Activated CD8-positive, alpha-beta memory T cell treated with anti-CD3 and anti-CD28 coated beads for 36 hours (primary cell): ENCODE data around the gene ATP5MG. TPM values are rescaled to one million over a fixed set of nuclear protein-coding genes. Genes with fewer than 3 reads are reported as not detected.
"Not testable (repeated sequence)": the region's sequence is repeated elsewhere in the genome, so short reads cannot be mapped to it uniquely, and the experiment has no call there.

ENCODE experiments used
- CTCF ChIA-PET: fragments of 350-600 bp; sonication (Branson Sonifier 250); formaldehyde crosslinking; loops from one replicate; lab custom pipeline; 2021; ENCODE audit warnings: antibody characterized with exemption; lab: Charles Lee
- POLR2A ChIA-PET: fragments of 350-600 bp; sonication (Branson Sonifier 250); formaldehyde crosslinking; loops from one replicate; lab custom pipeline; 2021; ENCODE audit warnings: antibody characterized with exemption; lab: Charles Lee
- total RNA-seq, 2 experiments: library from RNA; stranded (reverse); gene quantifications; one replicate each; pipeline ENCODE4 v1.2.3, GENCODE V29; 2021

ATP5MG gene
- total RNA-seq, 2 experiments from 2014 or later: 279 to 296 TPM

GRCh38 chr11:118398791-118399559 lies 2.4 kb upstream of the ATP5MG start:
- ChIA-PET POLR2A (interaction anchor here (0.5 to 1.1 kb wide), 3 partner anchors 19 to 200 kb away, joined by 4 to 5 read pairs (median 4); partner anchors contain the start of gene KMT2A), CTCF (interaction anchor here (0.8 to 1.8 kb wide), 5 partner anchors 13 to 76 kb away, joined by 3 to 5 read pairs (median 3); no protein-coding TSS in a partner anchor)

GRCh38 chr11:118401880-118402590 lies 629 bp downstream of the ATP5MG start:
- ChIA-PET CTCF (interaction anchor here (0.6 to 1.3 kb wide), 6 partner anchors 10 to 193 kb away, joined by 3 to 6 read pairs (median 3); no protein-coding TSS in a partner anchor), POLR2A (interaction anchor here (0.5 to 1.5 kb wide), 4 partner anchors 33 to 46 kb away, joined by 3 to 7 read pairs (median 3); partner anchors contain the start of gene UBE4A)

- ChIA-PET CTCF (interaction anchor here (0.8 to 1.3 kb wide), 5 partner anchors 10 to 192 kb away, joined by 3 to 6 read pairs (median 3); no protein-coding TSS in a partner anchor), POLR2A (interaction anchor here (0.7 to 1.5 kb wide), 2 partner anchors 33 to 43 kb away, joined by 3 to 7 read pairs; partner anchors contain the start of gene UBE4A)
Measured at GRCh38 chr11:118402594-118402993, 1.2 kb downstream of the ATP5MG start.

DNA sequence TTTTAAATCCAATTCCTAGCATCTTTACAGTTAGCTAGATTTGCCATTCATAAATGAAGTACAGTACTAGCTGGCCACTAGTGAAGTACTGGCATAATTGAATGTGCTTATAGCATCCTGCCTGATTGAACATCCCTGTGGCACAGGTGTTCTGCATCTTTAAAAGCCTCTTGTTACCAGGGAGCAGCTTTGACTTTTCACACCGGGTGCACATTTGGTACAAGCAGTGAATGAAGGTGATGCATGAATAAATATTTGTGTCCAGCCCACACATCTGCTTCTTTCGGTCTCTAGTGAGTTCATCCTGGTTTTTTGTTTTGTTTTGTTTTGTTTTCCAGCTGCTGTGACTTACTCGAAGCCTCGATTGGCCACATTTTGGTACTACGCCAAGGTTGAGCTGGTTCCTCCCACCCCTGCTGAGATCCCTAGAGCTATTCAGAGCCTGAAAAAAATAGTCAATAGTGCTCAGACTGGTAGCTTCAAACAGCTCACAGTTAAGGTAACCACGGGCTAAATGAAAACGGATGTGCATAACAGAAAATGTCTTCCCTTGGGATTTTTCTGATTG lies 5.3 kb downstream of the ATP5MG start:
- ChIA-PET POLR2A (interaction anchor here (0.8 kb wide), 2 partner anchors 30 to 83 kb away, joined by 3 read pairs; partner anchors contain the start of gene KMT2A), CTCF (no interaction called here)

- ChIA-PET CTCF (interaction anchor here (0.6 to 0.7 kb wide), 2 partner anchors 19 to 197 kb away, joined by 3 to 4 read pairs; partner anchors contain the start of gene PHLDB1), POLR2A (interaction anchor here (0.6 kb wide), 2 partner anchors 16 to 38 kb away, joined by 5 to 10 read pairs; no protein-coding TSS in a partner anchor)
Measured at GRCh38 chr11:118410055-118410745, 8.8 kb downstream of the ATP5MG start.

DNA sequence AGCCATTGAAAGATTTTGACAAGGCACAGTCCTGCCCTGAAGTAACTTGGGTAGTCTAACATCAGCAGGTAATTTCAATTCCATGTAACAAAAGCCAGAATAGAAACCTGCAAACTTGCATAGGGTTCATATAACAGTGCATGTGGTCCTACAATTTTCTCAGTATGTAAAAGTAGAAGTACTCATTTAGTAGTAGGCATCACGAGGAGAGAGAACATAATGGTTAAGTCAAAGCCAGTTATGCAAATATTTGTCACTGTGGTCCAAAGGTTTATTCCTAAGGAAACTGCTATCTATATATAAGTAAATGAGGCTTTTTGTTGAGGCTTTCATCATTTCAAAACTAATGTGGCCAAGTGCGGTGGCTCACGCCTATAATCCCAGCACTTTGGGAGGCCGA lies 10.1 kb downstream of the ATP5MG start:
- POLR2A ChIA-PET: interaction anchor here (0.6 to 0.7 kb wide), 3 partner anchors 23 to 37 kb away, joined by 3 to 5 read pairs (median 4); no protein-coding TSS in a partner anchor

GRCh38 chr11:118412921-118413320 lies 11.5 kb downstream of the ATP5MG start:
- ChIA-PET POLR2A (interaction anchor here (0.7 kb wide), 2 partner anchors 27 to 71 kb away, joined by 7 to 8 read pairs; no protein-coding TSS in a partner anchor), CTCF (interaction anchor here (0.6 to 1.1 kb wide), 3 partner anchors 11 to 365 kb away, joined by 3 read pairs; no protein-coding TSS in a partner anchor)

More for the DNA sequence above, 10.1 kb downstream of the ATP5MG start:
- CTCF ChIA-PET: no interaction called here

- ChIA-PET POLR2A (interaction anchor here (0.6 kb wide), 1 partner anchor 684 kb away, joined by 4 read pairs; no protein-coding TSS in a partner anchor), CTCF (interaction anchor here (1.1 kb wide), 1 partner anchor 10 kb away, joined by 3 read pairs; no protein-coding TSS in a partner anchor)
Measured at GRCh38 chr11:118415062-118415738, 13.8 kb downstream of the ATP5MG start.

- ChIA-PET CTCF (interaction anchor here (1.1 kb wide), 1 partner anchor 10 kb away, joined by 3 read pairs; no protein-coding TSS in a partner anchor), POLR2A (interaction anchor here (0.6 kb wide), 1 partner anchor 684 kb away, joined by 4 read pairs; no protein-coding TSS in a partner anchor)
Measured at GRCh38 chr11:118415739-118416068, 14.3 kb downstream of the ATP5MG start.

DNA sequence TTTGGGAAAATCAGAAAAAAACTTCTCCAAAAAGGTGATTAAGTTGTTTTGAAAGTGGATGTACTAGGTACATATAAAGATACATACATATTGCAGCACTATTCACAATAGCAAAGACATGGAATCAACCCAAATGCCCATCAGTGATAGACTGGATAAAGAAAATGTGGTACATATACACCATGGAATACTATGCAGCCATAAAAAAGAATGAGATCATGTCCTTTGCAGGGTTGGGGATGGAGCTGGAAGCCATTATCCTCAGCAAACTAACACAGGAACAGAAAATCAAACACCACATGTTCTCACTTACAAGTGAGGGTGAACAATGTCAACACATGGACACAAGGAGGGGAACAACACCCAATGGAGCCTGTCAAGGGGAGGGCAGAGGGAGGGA lies 15.5 kb downstream of the ATP5MG start:
- CTCF ChIA-PET, POLR2A ChIA-PET: not testable (repeated sequence)

GRCh38 chr11:118417801-118418200 lies 16.4 kb downstream of the ATP5MG start:
- POLR2A ChIA-PET: no interaction called here
- CTCF ChIA-PET: no interaction called here

DNA sequence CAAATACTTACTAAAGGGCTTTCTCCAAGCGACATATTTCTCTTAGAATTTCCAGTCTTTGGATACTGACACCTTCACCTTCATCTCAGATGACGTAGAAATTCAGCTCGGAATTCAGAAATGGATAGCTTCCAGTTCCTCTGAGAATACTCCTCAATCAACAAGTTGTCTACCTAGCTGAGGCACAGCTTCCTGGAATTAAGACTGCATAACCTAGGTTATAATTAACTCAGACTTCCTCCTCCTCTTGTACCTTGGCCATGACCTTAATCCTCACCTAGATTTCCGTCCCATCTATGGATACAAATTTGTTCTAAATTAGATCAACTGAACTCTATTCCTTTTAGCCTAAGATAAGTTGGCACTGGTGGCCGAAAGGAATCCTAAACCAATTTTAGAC lies 17.4 kb downstream of the ATP5MG start:
- ChIA-PET CTCF (interaction anchor here (0.6 kb wide), 1 partner anchor 9 kb away, joined by 3 read pairs; no protein-coding TSS in a partner anchor), POLR2A (no interaction called here)

- ChIA-PET POLR2A (no interaction called here), CTCF (interaction anchor here (0.7 to 1.1 kb wide), 2 partner anchors 9 to 19 kb away, joined by 3 to 4 read pairs; no protein-coding TSS in a partner anchor)
Measured at GRCh38 chr11:118427707-118428106, 26.3 kb downstream of the ATP5MG start.

GRCh38 chr11:118430956-118431355 lies 29.6 kb downstream of the ATP5MG start:
- ChIA-PET CTCF (interaction anchor here (1.6 kb wide), 1 partner anchor 27 kb away, joined by 5 read pairs; no protein-coding TSS in a partner anchor), POLR2A (no interaction called here)

DNA sequence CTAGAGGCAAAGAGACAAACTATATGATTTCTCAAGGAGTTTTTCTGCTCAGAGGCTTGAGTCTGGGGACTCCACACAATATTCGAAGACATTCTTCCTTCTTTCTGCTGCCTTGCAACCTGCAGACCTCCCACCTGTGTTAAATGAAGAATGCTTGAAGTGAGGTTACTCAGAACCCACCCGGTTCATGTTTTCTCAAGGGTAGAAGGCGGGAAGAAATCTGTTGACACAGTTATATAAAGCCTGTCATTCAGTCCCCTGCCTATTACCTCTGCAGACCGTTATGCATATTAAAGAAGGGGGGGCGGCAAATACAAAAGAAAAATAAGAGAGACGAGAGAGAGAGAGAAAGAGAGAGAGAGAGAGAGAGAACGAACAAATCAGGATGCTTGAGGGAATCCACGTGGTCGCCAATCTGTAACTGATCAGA lies 32.7 kb downstream of the ATP5MG start:
- CTCF ChIA-PET: interaction anchor here (0.9 kb wide), 1 partner anchor 139 kb away, joined by 5 read pairs; no protein-coding TSS in a partner anchor
- POLR2A ChIA-PET: interaction anchor here (0.5 to 1.8 kb wide), 3 partner anchors 10 to 23 kb away, joined by 4 to 10 read pairs (median 5); no protein-coding TSS in a partner anchor

DNA sequence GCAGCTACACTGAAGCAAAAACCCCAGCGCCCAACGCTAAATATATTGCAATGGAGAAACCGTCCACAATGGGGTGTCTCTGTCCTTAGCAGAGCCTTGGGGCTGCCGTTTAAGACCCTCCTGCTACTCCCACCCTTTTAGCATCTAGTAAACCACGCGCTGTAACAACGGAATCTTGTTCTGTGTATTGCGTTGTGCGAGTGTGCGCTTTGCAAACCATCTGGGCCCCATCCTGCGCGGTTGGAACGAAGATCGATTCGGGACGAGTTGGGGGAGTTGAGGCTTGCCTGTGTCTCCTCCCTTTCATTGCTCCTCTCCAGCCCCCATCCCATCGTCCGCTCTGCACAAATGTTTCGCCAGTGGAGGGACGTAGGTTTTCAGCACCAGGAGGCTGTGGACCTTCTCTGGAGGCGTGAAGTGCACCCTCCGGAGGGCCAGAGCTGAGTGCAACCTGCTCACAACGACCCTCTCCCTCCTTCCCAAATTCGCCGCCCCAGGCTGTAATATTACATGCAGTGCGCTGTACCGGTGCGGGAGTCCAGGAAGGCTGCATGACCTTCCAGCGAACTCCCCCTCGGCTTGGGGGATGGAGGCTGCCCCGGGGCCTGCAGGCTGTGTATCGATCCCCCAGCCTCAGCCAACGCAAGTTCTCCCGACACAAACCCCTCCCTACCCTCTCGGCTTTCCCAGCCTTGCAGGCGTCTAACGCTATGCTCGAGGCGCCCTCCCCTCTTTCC lies 33.3 kb downstream of the ATP5MG start:
- ChIA-PET CTCF (interaction anchor here (0.6 to 1.8 kb wide), 7 partner anchors 21 to 104 kb away, joined by 3 to 13 read pairs (median 4); no protein-coding TSS in a partner anchor), POLR2A (interaction anchor here (0.5 to 1.9 kb wide), 7 partner anchors 9 to 92 kb away, joined by 3 to 10 read pairs (median 4); partner anchors contain the start of genes ATP5MG and CD3D)
